Skeletal muscle tissue (tissue), 4 donors: ENCODE measurements around the gene CUZD1. TPM values are rescaled to one million over a fixed set of nuclear protein-coding genes. Genes with fewer than 3 reads are reported as not detected.
"Not testable (repeated sequence)": the region's sequence is repeated elsewhere in the genome, so short reads cannot be mapped to it uniquely, and the experiment has no call there.

ENCODE experiments used
- H3K27ac ChIP-seq: one replicate; pipeline ENCODE4 v1.7.0; 2013; ENCODE audit warnings: mild to moderate bottlenecking, low read depth, low read length, inconsistent platforms
- H3K27me3 ChIP-seq, 3 donors: one replicate each; pipeline ENCODE4 v1.7.0; 2013; ENCODE audit warnings: low read length in 3 of 3; ENCODE audit not compliant: control insufficient read depth in 3 of 3, insufficient read depth in 3 of 3
- H3K36me3 ChIP-seq, 3 donors: one replicate each; pipeline ENCODE4 v1.7.0; 2013; ENCODE audit warnings: low read length in 3 of 3; ENCODE audit not compliant: control insufficient read depth in 3 of 3, insufficient read depth in 3 of 3
- H3K4me1 ChIP-seq, 3 donors: one replicate each; pipeline ENCODE4 v1.7.0; 2013; ENCODE audit warnings: low read length in 3 of 3, mild to moderate bottlenecking in 3 of 3; ENCODE audit not compliant: control insufficient read depth in 3 of 3, insufficient read depth in 3 of 3
- H3K4me3 ChIP-seq, 3 donors: one replicate each; pipeline ENCODE4 v1.7.0; 2013; ENCODE audit warnings: low read length in 3 of 3
- H3K9ac ChIP-seq, 3 donors: one replicate each; pipeline ENCODE4 v1.7.0; 2013; ENCODE audit warnings: low read length in 3 of 3, mild to moderate bottlenecking in 3 of 3, moderate library complexity in 2 of 3, low read depth in 1 of 3
- H3K9me3 ChIP-seq, 3 donors: one replicate each; pipeline ENCODE4 v1.7.0; 2013; ENCODE audit warnings: low read length in 3 of 3; ENCODE audit not compliant: control insufficient read depth in 3 of 3
- total RNA-seq: library from RNA; depleted of rRNA; stranded (reverse); fragments of >200 nt; gene quantifications from one replicate; pipeline ENCODE4 v1.2.3, GENCODE V29; 2014
- donor health status: Osteomylitis.

CUZD1 gene
- total RNA-seq, 1 donor from 2014 or later = 0.52 TPM

DNA sequence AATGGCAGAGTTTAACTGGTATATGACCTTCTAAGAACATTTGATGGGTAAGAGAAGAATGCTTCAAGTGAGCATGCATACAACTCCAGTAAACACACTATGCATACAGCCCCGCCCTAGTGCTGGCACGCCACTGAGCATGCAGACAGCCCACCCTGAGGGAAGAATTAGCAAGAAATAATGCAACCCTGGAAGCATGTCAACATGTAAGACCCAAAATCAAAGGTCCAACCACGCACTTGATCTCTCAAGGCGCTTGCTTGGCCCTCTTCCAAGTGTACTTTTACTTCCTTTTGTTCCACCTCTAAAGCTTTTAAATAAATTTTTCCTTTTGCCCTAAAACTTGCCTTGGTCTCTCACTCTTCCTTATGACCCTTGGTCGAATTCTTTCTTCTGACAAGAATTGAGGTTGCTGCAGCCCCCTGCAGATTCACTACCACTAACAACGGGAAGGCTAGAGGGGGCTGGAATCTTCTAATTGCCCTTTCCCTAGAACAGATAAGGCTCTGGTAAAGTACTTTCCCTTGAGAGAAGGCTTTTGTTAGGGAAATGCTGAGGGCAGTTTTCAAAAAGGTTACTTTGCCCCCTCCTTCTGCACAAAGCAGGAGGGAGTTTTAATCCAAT lies 30.3 kb upstream of the CUZD1 start:
- H3K9me3 ChIP-seq = no peaks in the 10 kb centered on the region
- peaks cover 0 to 11% (median 9%) of the 10 kb centered on the region in 3 donors for H3K27me3 ChIP-seq
- no peak overlapping the region for H3K9ac ChIP-seq
- no peaks in the 10 kb centered on the region for H3K36me3 ChIP-seq
- no peak overlapping the region for H3K27ac ChIP-seq
- H3K4me3 ChIP-seq = no peak overlapping the region
- H3K4me1 ChIP-seq = peaks cover 7 to 10% (median 10%) of the 10 kb centered on the region in 3 donors

DNA sequence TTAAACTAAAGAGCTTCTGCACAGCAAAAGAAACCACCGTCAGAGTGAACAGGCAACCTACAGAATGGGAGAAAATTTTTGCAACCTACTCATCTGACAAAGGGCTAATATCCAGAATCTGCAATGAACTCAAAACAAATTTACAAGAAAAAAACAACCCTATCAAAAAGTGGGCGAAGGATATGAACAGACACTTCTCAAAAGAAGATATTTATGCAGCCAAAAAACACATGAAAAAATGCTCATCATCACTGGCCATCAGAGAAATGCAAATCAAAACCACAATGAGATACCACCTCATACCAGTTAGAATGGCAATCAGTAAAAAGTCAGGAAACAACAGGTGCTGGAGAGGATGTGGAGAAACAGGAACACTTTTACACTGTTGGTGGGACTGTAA lies 26.3 kb upstream of the CUZD1 start:
- H3K27ac ChIP-seq, H3K9ac ChIP-seq, H3K4me3 ChIP-seq, H3K27me3 ChIP-seq, H3K9me3 ChIP-seq, H3K36me3 ChIP-seq, H3K4me1 ChIP-seq: not testable (repeated sequence)

DNA sequence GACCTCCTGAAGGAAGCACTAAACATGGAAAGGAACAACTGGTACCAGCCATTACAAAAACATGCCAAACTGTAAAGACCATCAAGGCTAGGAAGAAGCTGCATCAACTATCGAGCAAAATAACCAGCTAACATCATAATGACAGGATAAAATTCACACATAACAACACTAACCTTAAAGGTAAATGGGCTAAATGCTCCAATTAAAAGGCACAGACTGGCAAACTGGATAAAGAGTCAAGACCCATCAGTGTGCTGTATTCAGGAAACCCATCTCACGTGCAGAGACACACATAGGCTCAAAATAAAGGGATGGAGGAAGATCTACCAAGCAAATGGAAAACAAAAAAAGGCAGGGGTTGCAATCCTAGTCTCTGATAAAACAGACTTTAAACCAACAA lies 23.1 kb upstream of the CUZD1 start:
- H3K9ac ChIP-seq, H3K27ac ChIP-seq, H3K27me3 ChIP-seq, H3K4me1 ChIP-seq, H3K9me3 ChIP-seq, H3K4me3 ChIP-seq, H3K36me3 ChIP-seq: not testable (repeated sequence)

DNA sequence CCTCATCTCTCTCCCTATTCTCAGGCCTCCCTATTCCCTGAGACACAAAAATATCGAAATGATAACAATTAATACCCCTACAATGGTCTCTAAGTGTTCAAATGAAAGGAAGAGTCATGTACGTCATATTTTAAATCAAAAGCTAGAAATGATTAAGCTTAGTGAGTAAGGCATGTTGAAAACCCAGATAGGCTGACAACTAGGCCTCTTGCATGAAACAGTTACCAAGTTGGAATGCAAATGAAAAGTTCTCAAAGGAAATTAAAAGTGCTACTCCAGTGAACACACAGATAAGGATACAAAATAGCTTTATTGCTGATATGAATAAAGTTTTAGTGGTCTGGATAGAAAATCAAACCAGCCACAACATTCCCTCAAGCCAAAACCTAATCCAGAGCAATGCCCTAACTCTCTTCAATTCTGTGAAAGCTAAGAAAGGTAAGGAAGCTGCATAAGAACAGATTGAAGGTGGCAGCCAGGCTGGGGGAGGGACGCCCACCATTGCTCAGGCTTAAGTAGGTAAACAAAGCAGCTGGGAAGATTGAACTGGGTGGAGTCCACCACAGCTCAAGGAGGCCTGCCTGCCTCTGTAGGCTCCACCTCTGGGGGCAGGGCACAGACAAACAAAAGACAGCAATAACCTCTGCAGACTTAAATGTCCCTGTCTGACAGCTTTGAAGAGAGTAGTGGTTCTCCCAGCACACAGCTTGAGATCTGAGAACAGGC lies 21.3 kb upstream of the CUZD1 start:
- H3K27ac ChIP-seq, H3K9me3 ChIP-seq, H3K27me3 ChIP-seq, H3K4me3 ChIP-seq, H3K4me1 ChIP-seq, H3K36me3 ChIP-seq, H3K9ac ChIP-seq: not testable (repeated sequence)

DNA sequence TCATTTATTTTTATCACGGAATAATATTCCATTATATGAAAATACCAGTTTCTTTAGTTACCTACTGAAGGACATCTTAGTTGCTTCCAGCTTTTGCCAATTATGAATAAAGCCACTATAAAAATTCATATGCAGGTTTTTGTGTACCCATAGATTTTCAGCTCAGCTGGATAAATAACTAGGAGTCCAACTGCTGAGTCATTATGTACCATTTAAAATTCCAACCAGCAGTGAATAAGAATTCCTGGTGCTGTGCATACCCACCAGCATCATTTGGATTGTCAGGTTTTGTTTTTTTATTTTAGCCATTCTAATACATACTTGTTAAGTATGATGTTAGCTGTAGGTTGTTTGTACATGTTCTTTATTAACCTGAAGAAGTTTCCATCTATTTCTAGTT lies 19.2 kb upstream of the CUZD1 start:
- no peaks in the 10 kb centered on the region for H3K36me3 ChIP-seq
- H3K27ac ChIP-seq = no peak overlapping the region
- no peaks in the 10 kb centered on the region for H3K4me1 ChIP-seq
- no peak overlapping the region for H3K9ac ChIP-seq
- no peak overlapping the region for H3K4me3 ChIP-seq
- no peaks in the 10 kb centered on the region for H3K27me3 ChIP-seq
- H3K9me3 ChIP-seq = no peaks in the 10 kb centered on the region

DNA sequence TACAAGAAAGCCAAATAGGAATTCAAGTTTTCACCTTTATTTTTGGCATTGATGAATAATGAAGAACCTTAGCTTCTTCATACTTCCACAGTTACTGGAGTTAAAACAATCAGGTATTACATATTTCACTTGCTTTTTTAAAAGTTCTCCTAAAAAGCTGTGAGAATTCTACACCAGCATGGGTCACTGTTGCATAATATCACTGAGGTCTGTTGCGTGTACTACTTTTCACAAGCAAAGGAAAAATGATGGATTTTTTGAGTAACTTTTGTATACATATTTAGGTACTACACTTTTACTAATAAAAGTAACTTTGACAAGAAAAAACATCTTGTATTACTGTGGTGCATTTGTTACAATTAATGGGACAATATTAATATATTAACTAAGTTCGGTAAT lies 18.5 kb upstream of the CUZD1 start:
- H3K36me3 ChIP-seq = no peaks in the 10 kb centered on the region
- no peak overlapping the region for H3K4me3 ChIP-seq
- H3K9ac ChIP-seq = no peak overlapping the region
- no peaks in the 10 kb centered on the region for H3K9me3 ChIP-seq
- H3K4me1 ChIP-seq = no peaks in the 10 kb centered on the region
- H3K27ac ChIP-seq = no peak overlapping the region
- H3K27me3 ChIP-seq = no peaks in the 10 kb centered on the region

DNA sequence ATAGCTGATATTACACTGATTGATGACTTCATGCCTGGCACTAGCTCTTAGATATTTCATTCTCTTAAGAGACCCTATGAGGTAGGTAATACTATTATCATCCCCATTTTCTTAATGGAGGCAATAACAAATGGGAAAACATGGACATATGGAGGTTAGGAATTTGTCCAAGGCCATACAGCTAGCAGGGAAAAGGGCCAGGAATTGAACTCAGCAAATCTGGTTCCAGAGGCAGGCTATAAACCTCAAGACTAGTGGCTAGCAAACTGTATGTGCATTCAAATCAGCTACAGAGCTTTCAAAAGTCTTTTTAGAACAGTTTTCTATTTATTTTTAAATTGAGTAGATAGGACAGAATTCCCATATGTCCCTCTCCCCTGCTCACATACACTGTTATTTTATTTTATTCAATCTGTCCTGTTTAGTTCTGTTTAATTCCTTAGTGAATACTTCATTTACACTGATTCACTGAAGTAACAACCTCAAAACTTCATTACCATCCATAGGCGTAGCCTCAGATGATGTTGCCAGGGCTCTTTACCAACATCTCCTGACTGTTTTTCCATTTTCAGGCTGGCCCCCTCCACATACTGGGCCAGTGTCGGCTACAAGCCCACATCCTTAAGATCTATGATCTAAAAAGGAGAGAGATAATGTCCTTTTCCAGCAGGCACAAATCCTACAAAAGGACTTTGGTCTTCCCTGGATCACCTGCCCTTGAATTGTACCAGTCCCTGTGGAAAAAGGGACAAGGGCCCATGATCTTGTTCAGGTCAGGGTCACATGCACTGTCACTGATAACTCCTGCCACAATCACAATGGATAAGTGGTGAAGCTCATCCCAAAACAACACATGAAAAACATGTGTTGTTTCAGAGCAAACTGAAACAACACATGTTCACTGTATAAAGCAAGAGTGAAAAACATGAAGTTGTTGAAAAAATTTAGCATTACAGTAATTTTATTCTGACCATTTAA lies 17.8 kb upstream of the CUZD1 start:
- H3K4me1 ChIP-seq = no peaks in the 10 kb centered on the region
- peaks cover 0 to 2% (median 0%) of the 10 kb centered on the region in 3 donors for H3K36me3 ChIP-seq
- no peaks in the 10 kb centered on the region for H3K9me3 ChIP-seq
- H3K27ac ChIP-seq = no peak overlapping the region
- H3K9ac ChIP-seq = no peak overlapping the region
- no peak overlapping the region for H3K4me3 ChIP-seq
- H3K27me3 ChIP-seq = no peaks in the 10 kb centered on the region

DNA sequence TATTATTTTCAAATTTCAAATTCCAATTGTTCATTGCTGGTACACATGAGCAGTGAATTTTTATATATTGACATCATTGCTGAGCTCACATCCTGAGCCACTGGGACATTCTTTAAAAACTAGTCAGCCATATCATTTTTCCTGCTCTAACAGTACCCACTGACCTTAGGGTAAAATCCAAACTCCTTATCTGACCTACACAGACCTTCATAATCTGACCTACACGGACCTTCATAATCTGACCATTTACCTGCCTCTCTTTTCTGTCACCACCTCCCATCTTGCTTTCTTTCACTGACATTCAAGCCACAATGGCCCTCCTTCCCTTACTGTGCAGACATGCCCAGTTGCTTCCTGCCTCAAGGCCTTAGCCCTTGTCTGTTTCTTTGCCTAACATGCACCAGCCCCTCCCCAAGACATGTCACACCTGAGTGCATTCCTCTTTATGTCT lies 16.1 kb upstream of the CUZD1 start:
- H3K36me3 ChIP-seq = peaks cover 0 to 2% (median 0%) of the 10 kb centered on the region in 3 donors
- no peaks in the 10 kb centered on the region for H3K4me1 ChIP-seq
- no peak overlapping the region for H3K4me3 ChIP-seq
- no peaks in the 10 kb centered on the region for H3K9me3 ChIP-seq
- no peak overlapping the region for H3K27ac ChIP-seq
- no peaks in the 10 kb centered on the region for H3K27me3 ChIP-seq
- no peak overlapping the region for H3K9ac ChIP-seq

DNA sequence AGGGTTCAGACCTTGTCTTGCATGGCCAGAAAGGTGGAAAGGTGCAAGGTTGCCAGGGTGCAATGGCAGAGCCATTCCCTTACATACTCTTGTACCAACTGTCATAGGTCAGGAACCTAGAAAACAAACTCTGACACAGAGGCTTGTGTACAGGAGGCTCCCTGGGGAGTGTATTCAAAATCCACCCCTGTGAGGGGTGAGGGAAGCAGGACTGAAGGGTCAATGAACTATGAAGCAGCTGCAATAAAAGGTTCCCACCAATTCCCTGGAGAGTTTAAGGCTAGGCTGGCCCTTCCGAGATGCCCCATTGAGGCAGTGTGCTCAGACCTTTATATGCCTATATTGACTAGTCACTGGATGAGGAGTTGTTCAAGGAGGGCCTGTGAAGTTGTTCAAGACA lies 13.9 kb upstream of the CUZD1 start:
- Histone ChIP-seq H3K9me3 (no peaks in the 10 kb centered on the region), H3K9ac (no peak overlapping the region), H3K27me3 (no peaks in the 10 kb centered on the region), H3K4me3 (no peak overlapping the region), H3K36me3 (peaks cover 0 to 8% (median 2%) of the 10 kb centered on the region in 3 donors), H3K27ac (no peak overlapping the region), H3K4me1 (no peaks in the 10 kb centered on the region)

DNA sequence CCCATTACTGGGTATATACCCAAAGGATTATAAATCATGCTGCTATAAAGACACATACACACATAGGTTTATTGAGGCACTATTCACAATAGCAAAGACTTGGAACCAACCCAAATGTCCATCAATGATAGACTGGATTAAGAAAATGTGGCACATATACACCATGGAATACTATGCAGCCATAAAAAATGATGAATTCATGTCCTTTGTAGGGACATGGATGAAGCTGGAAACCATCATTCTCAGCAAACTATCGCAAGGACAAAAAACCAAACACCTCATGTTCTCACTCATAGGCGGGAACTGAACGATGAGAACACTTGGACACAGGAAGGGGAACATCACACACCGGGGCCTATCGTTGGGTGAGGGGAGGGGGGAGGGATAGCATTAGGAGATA lies 12.4 kb upstream of the CUZD1 start:
- not testable (repeated sequence) for H3K4me3 ChIP-seq, H3K4me1 ChIP-seq, H3K27me3 ChIP-seq, H3K9ac ChIP-seq, H3K27ac ChIP-seq, H3K36me3 ChIP-seq, H3K9me3 ChIP-seq
